Measurements from ENCODE around the gene ABHD3.
"Not testable (repeated sequence)": the region's sequence is repeated elsewhere in the genome, so short reads cannot be mapped to it uniquely, and the experiment has no call there.

The ABHD3 gene

DNA sequence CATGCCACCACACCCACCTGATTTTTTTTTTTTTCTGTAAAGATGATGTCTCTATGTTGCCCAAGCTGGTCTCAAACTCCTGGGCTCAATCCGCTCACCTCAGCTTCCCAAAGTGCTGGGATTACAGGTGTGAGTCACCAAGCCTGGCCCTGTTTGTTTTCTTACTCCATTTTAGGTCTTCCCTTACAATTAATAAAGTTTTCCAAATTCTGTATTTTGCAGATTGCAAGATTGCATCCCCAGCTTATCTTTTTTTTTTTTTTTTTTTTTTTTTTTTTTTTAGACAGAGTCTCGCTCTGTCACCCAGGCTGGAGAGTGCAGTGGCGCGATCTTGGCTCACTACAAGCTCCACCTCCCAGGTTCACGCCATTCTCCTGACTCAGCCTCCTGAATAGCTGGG is 64.2 kb downstream of the ABHD3 start:
- not testable (repeated sequence) for DNase-seq

DNA sequence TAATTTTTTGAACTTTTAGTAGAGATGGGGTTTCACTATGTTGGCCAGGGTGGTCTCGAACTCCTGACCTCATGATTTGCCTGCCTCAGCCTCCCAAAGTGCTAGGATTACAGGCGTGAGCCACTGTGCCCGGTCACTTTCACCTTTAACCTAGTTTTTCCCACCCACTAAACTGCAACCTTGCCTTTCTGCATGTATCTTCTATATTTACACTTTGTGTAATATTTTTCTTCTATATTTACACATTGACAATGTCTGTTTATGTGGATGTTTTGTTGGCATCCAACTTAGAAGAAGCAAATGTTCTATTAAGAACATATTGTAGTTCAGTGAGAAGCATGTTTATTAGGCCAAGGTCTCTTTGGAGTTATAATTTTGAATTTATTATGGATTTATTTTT is 65.8 kb downstream of the ABHD3 start:
- no peak for DNase-seq

DNA sequence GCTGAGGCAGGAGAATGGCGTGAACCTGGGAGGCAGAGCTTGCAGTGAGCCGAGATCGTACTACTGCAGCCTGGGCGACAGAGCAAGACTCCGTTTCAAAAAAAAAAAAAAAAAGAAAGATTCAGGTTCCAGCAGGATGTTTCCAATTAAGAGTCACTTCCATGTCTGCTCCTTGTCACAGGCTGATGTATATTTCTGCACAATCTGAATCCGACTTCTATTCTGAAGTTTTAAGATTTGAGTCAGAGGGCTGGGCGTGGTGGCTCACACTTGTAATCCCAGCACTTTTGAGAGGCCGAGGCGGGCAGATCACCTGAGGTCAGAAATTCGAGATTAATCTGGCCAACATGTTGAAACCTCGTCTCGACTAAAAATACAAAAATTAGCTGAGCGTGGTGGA is 67.8 kb downstream of the ABHD3 start:
- DNase-seq: no peak

DNA sequence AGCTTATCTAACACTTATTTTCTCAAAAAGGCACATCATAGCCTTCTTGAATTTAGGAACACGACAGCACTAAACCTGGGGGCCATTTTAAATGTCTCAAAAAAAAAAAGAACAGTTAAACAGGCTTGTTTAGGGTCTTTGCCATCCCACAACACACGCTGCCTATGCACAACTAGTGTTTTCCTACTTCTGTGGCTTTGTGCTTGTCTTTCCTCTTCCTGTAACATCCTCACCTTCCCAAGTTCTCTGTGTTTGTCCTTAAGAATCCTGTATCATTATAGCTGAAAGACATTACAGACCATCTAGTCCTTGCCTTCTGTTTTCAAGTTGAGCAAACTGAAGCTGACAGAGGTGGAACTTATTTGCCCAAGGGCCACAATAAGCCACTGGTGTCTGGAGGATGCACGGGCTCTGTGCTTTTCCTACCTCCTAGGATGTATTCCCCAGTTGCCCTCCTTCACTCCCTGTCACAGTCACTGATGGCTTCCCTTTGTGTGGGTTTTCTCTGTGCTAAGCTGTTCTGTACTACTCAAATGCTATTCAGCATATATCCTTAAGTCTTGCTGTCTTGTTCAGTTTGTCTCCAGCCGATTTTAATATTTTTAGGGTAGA is 69.9 kb downstream of the ABHD3 start:
- no peak for DNase-seq

DNA sequence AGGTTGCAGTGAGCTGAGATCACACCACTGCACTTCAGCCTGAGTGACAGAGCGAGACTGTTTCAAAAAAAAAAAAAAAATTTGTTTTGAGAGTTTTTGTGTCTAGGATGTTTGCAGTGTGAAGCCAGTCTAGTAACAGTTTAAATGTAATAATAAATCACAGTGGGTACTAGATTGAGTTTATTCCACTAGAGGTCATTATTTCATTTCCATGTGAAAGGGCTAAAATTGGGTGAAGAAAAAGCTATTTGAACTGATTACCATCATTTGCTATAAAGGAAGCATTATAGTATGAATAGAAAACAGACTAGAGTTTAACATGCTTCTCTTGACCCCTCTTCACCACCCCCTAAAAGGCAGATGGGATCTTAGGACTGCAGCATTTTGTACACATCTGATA is 72.2 kb downstream of the ABHD3 start:
- no peak for DNase-seq

DNA sequence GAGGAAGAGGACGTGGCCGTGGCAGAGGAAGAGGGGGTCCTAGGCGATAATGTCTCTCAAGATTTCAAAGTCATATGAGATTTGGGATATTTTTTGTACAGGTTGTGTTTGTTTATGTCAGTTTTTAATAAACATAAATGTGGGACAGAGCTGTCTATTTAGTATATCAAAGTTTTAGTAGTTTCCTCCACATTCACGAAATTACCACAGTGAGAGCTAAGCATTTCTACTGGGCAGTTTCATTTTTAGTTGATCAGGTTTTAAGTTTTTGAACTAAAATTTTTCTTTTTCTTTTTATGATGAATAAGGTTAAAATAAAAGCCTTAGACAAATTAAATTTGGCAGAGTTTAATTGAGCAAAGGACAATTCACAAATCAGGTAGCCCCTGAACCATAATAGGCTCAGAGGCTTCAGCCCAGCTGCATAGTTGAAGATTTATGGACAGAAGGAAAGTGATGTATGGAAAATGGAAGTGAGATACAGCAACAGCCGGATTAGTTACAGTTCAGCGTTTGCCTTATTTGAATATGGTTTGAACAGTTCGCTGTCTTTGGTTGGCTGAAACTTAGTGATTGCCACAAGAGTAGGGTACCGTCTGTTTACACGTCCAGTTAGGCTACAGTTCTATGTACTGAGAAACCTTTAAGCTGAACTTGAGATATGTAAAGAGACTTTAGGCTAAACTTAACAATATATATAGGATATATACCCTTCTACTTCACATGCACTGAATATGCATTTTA is 75.3 kb downstream of the ABHD3 start:
- no peak for DNase-seq

DNA sequence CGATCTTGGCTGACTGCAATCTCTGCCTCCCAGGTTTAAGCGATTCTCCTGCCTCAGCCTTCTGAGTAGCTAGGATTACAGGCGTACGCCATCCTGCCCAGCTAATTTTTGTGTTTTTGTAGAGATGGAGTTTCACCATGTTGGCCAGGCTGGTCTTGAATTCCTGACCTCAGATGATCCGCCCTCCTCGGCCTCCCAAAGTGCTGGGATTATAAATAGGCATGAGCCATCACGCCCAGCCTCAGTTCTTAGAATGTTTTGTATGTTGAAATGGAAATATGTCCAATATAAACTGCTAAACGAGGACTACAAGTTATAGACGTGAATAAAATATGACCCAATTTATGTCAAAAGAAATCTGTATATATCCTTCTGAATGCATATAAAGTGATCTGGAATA is 82.9 kb downstream of the ABHD3 start:
- DNase-seq: not testable (repeated sequence)

DNA sequence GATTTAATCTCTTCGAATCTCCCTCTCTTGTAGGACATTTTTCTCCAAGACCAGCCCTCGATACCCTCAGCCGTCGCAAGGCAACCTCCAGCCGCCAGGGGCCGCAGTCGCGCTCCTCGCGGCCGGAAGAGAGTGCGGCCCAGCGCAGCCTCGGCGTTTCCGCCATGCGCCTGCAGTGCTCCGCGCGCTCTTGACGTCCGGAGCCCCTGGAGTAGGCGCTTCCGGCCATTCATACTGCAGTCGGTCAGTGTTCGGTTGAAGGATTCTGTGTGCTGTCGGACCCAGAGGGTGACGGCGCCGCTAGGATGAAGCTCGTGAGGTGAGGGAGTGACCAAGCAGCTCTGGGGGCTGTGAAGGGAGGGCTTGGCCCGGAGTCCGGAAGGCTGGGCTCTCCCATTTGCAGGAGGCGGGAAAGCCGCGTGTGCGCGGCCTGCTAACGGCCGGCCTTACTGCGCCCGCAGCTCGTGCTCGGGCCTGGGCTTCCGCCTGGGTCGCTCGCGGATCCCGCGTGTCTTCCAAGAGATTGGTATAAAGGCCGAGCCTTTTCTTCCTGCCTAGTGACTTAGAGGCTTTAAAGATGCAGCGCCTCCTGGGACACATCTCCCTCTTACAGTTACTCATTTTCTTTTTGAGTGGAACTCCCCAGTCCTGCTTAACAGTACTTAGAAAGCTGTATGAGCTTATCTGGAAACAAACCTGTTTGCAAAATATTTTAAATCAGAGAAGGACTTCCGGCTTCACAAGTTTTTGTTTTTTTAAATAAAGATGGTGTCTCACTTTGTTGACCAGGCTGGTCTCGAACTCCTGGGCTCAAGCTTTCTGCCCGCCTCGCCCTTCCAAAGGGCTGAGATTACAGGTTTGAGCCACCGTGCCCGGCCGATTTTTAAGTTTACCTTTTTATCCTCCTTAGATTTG is 92.2 kb downstream of the ABHD3 start, which contains the start of gene SNRPD1:
TSS of gene SNRPD1 (plus strand) at position 190 of the 915 bp plus-strand sequence. CDS start at position 306, 116 bp downstream.
- peak; percentile 92 for DNase-seq

DNA sequence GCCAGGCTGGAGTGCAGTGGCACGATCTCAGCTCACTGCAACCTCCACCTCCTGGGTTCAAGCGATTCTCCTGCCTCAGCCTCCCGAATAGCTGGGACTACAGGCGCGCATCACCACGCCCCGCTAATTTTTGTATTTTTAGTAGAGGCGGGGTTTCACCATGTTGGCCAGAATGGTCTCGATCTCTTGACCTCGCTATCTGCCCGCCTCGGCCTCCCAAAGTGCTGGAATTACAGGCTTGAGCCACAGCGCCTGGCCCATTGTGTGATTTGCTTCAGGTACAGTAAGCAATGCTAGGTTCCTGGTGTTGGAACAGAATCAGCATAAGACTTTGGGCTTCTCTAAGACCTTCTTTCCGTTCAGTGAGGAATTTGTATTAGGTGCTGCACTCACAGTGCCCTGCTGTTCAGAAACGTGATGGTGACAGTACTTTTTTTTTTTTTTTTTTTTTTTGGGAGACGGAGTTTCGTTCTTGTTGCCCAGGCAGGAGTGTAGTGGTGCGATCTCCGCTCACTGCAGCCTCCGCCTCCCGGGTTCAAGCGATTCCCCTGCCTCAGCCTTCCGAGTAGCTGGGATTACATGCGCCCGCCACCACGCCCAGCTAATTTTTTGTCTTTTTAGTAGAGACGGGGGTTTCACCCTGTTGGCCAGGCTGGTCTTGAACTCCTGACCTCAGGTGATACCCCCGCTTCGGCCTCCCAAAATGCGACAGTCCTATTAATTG is 93.0 kb downstream of the ABHD3 start:
- not testable (repeated sequence) for DNase-seq

DNA sequence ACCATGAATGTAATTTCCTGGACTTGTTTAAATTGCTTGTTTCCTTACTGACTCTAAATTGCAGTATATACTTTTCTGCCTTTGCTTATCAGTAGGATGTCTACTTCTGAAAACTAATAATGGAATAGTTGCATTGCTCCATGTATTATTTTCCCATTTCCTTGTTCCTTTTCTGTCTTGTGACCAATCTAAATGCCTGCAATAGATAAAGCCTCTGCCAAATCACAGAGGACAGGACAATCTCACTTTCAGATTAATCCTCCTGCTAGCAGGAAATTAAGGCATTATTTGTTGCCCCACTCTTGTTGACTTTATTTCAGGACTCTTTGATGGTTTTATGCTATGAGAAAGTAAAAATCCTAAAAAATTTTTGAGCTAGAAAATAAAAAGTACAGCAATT is 99.4 kb downstream of the ABHD3 start:
- DNase-seq: no peak

DNA sequence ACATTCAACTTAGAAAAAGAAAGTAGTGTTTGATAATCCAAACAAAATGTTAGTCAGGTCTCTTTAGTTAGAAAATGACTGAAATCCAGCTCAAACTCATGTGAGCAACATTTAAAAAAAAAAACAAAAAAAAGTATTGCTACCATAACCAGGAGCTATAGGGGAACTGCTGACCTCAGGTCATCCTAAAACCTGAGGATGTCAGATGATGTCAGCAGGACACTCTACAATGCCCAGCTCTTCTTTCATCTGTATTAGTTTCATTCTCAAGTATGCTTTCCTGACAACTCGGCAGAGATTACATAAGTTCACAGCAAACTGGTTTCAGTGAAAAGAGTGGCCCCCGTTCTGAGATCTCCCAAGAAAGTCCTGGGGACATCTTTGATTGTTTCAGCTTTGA is 99.9 kb downstream of the ABHD3 start:
- no peak for DNase-seq

DNA sequence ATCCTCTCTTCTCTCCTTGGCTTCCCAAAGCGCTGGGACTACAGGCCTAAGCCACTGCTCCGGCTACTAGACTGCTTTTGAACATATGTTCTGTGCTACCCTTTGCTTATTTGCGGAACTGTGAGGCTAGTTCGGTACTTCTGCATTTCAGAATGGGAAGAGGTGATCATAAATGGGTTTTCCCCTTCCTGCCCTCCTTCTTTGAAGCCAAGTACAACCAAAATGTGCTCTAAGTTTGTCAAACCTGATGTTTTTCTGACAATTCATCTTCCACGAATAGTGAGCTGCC is 102.3 kb downstream of the ABHD3 start:
- DNase-seq: no peak

All from activated naive CD4-positive, alpha-beta T cell treated with Interleukin-2 at 50 U/mL for 16 hours (primary cell).